CD4-positive, alpha-beta T cell (primary cell): ENCODE results near the gene KCNN3. TPM values are rescaled to one million over a fixed set of nuclear protein-coding genes. Genes with fewer than 3 reads are reported as not detected.

Experiments used
- ATAC-seq: fragments of 200-7000 bp; cut with Tn5 transposase; one replicate; pipeline ENCODE4 v1.10.0; 2022; ENCODE audit warnings: mild to moderate bottlenecking; ENCODE audit not compliant: poor library complexity
- CTCF ChIA-PET: fragments of 350-600 bp; sonication (Branson Sonifier 250); formaldehyde crosslinking; loops from one replicate; lab custom pipeline; 2021; ENCODE audit warnings: antibody characterized with exemption, inconsistent platforms; lab: Charles Lee
- POLR2A ChIA-PET: fragments of 350-600 bp; sonication (Branson Sonifier 250); formaldehyde crosslinking; loops from one replicate; lab custom pipeline; 2021; ENCODE audit warnings: antibody characterized with exemption, inconsistent platforms; lab: Charles Lee
- DNase-seq, 14 experiments: peaks; one replicate each; pipeline ENCODE4 v3.0.0-alpha.2; 2013 to 2020; ENCODE audit warnings: mixed read lengths in 2 of 14
- H3K27ac ChIP-seq, 2 donors: one replicate each; pipeline versions ENCODE4 v1.5.1 to v1.7.0; 2013; ENCODE audit warnings: low read length in 2 of 2, low read depth in 1 of 2, mild to moderate bottlenecking in 1 of 2
- H3K27me3 ChIP-seq, 2 experiments: 1 replicate in 1 of 2; 2 replicates in 1 of 2; pipeline versions ENCODE4 v1.6.1 to v1.7.0; 2013; ENCODE audit warnings: low read length in 2 of 2, control low read depth in 1 of 2, mild to moderate bottlenecking in 1 of 2, moderate library complexity in 1 of 2; ENCODE audit not compliant: insufficient read depth in 2 of 2, control insufficient read depth in 1 of 2
- H3K36me3 ChIP-seq: one replicate; pipeline ENCODE4 v1.6.1; 2013; ENCODE audit warnings: low read length, control low read depth; ENCODE audit not compliant: insufficient read depth
- H3K4me1 ChIP-seq: one replicate; pipeline ENCODE4 v1.6.1; 2013; ENCODE audit warnings: low read length, control low read depth; ENCODE audit not compliant: insufficient read depth
- H3K4me3 ChIP-seq: one replicate; pipeline ENCODE4 v1.5.1; 2013; ENCODE audit warnings: mild to moderate bottlenecking, low read length, moderate library complexity
- H3K9me3 ChIP-seq, 2 experiments: 1 replicate in 1 of 2; 2 replicates in 1 of 2; pipeline versions ENCODE4 v1.6.1 to v1.7.0; 2013; ENCODE audit warnings: low read length in 2 of 2, mild to moderate bottlenecking in 2 of 2, control low read depth in 1 of 2, moderate library complexity in 1 of 2; ENCODE audit not compliant: control insufficient read depth in 1 of 2, insufficient read depth in 1 of 2
- H3K27ac Mint-ChIP-seq: one replicate; pipeline ENCODE4 v1.8.0; 2020; ENCODE audit warnings: mixed read lengths
- H3K27me3 Mint-ChIP-seq: one replicate; pipeline ENCODE4 v1.8.0; 2021; ENCODE audit warnings: mixed read lengths
- H3K36me3 Mint-ChIP-seq: one replicate; pipeline ENCODE4 v1.8.0; 2021; ENCODE audit warnings: low read depth, mixed read lengths
- H3K4me1 Mint-ChIP-seq: one replicate; pipeline ENCODE4 v1.8.0; 2021; ENCODE audit warnings: low read depth, mixed read lengths
- H3K4me3 Mint-ChIP-seq: one replicate; pipeline ENCODE4 v1.8.0; 2020; ENCODE audit warnings: mild to moderate bottlenecking, mixed read lengths
- H3K9me3 Mint-ChIP-seq: one replicate; pipeline ENCODE4 v1.8.0; 2020; ENCODE audit warnings: mixed read lengths
- CTCF ChIP-seq: fragments of 200-600 bp; IDR thresholded peaks from one replicate; pipeline ENCODE4 v1.8.0; 2022; ENCODE audit warnings: antibody characterized with exemption, mild to moderate bottlenecking
- intact Hi-C, 2 experiments: fragments of 100-400 bp; cut with DNase I in 1 of 2; cut with micrococcal nuclease in 1 of 2; formaldehyde crosslinking; loops; one replicate each; pipeline versions ENCODE4 v1.15.1 to v1.9.0; 2023 to 2025; cut with DNase I, micrococcal nuclease
- total RNA-seq, 174 experiments: library from RNA in 2 of 174; stranded (reverse) in 2 of 174; gene quantifications; one replicate each; pipeline ENCODE4 v1.2.3 and lab custom pipeline; 2021 to 2026

Gene KCNN3
- total RNA-seq, 2 experiments from 2014 or later = not detected

GRCh38 chr1:154696456-154696855 is 173.6 kb downstream of the KCNN3 start:
- Mint-ChIP-seq H3K4me1 (no peaks in the 10 kb centered on the region), H3K36me3 (no peaks in the 10 kb centered on the region), H3K27ac (no peak overlapping the region), H3K9me3 (no peaks in the 10 kb centered on the region), H3K27me3 (peaks cover 5% of the 10 kb centered on the region), H3K4me3 (no peak overlapping the region)
- ATAC-seq (no peak), DNase-seq (no peak)
- no peak for TF ChIP-seq CTCF
- no peak overlapping the region for H3K4me3 ChIP-seq
- ChIA-PET POLR2A (no interaction called here), CTCF (interaction anchor here (1.4 kb wide), 1 partner anchor 64 kb away, joined by 3 read pairs; no protein-coding TSS in a partner anchor)
- H3K9me3 ChIP-seq = no peaks in the 10 kb centered on the region
- intact Hi-C loops = no loop called here
- peaks cover 0 to 5% of the 10 kb centered on the region in 2 experiments for H3K27me3 ChIP-seq
- H3K27ac ChIP-seq = no peak overlapping the region
- no peaks in the 10 kb centered on the region for H3K4me1 ChIP-seq
- no peaks in the 10 kb centered on the region for H3K36me3 ChIP-seq

- intact Hi-C loops = no loop called here
- CTCF ChIA-PET = interaction anchor here (1.4 kb wide), 1 partner anchor 64 kb away, joined by 3 read pairs; no protein-coding TSS in a partner anchor
Observed at GRCh38 chr1:154695985-154696384, 174.1 kb downstream of the KCNN3 start.

GRCh38 chr1:154694995-154695394 is 175.1 kb downstream of the KCNN3 start:
- H3K36me3 ChIP-seq = no peaks in the 10 kb centered on the region
- Mint-ChIP-seq H3K4me3 (no peak overlapping the region), H3K27ac (no peak overlapping the region), H3K9me3 (no peaks in the 10 kb centered on the region), H3K36me3 (no peaks in the 10 kb centered on the region), H3K27me3 (peaks cover 5% of the 10 kb centered on the region), H3K4me1 (no peaks in the 10 kb centered on the region)
- POLR2A ChIA-PET = no interaction called here
- H3K9me3 ChIP-seq = no peaks in the 10 kb centered on the region
- intact Hi-C loops = loop anchor here in 1 of 2 experiments (5.0 kb wide), 1 partner anchor 52 kb away; no protein-coding TSS in a partner anchor
- CTCF ChIA-PET = no interaction called here
- no peak for DNase-seq
- H3K27me3 ChIP-seq = peaks cover 0 to 5% of the 10 kb centered on the region in 2 experiments
- no peak overlapping the region for H3K4me3 ChIP-seq
- TF ChIP-seq CTCF = no peak
- H3K4me1 ChIP-seq = no peaks in the 10 kb centered on the region
- H3K27ac ChIP-seq = no peak overlapping the region
- no peak for ATAC-seq

More at GRCh38 chr1:154695985-154696384, 174.1 kb downstream of the KCNN3 start:
- Histone ChIP-seq H3K27me3 (peaks cover 0 to 5% of the 10 kb centered on the region in 2 experiments), H3K4me3 (no peak overlapping the region), H3K9me3 (no peaks in the 10 kb centered on the region), H3K36me3 (no peaks in the 10 kb centered on the region), H3K4me1 (no peaks in the 10 kb centered on the region), H3K27ac (no peak overlapping the region)
- ATAC-seq (no peak), DNase-seq (no peak)
- Mint-ChIP-seq H3K36me3 (no peaks in the 10 kb centered on the region), H3K27ac (no peak overlapping the region), H3K9me3 (no peaks in the 10 kb centered on the region), H3K4me3 (no peak overlapping the region), H3K4me1 (no peaks in the 10 kb centered on the region), H3K27me3 (peaks cover 5% of the 10 kb centered on the region)
- POLR2A ChIA-PET = no interaction called here
- no peak for TF ChIP-seq CTCF
